ENCODE results near the gene ADAR.

- TF ChIP-seq CTCF (conservative IDR thresholded peaks at IDR 0.05; ENCODE audit: low read depth, low read length) (no peak), NFE2L2 (IDR thresholded peaks at IDR 0.05; ENCODE audit: low read depth, low read length) (no peak), CEBPB (IDR thresholded peaks at IDR 0.05; ENCODE audit: low read depth, low read length) (no peak), POLR2A (IDR thresholded peaks at IDR 0.05; ENCODE audit: low read depth, low read length) (no peak), SMC3 (IDR thresholded peaks at IDR 0.05; ENCODE audit: low read depth, low read length) (no peak)
These were observed 12.8 kb upstream of the ADAR start for GRCh38 chr1:154620751-154621150.
